GM12878 (cell line): ENCODE data around the gene SH2B3. TPM values are rescaled to one million over a fixed set of nuclear protein-coding genes. Genes with fewer than 3 reads are reported as not detected.

Experiments used
- CHD2 ChIP-seq: IDR thresholded peaks from 2 replicates; pipeline ENCODE4 v1.6.1; 2011; ENCODE audit warnings: low read depth, low read length, improper control_type of control experiment, borderline replicate concordance
- CREB1 ChIP-seq: IDR thresholded peaks from 2 replicates; pipeline ENCODE4 v1.6.1; 2012; ENCODE audit warnings: low read depth, mild to moderate bottlenecking, inconsistent platforms
- E2F4 ChIP-seq: IDR thresholded peaks from 2 replicates; pipeline ENCODE4 v1.6.1; 2012; ENCODE audit warnings: low read depth, low read length, improper control_type of control experiment
- E4F1 ChIP-seq: fragments of 450-650 bp; IDR thresholded peaks from 2 replicates; pipeline ENCODE4 v1.6.1; 2018; ENCODE audit warnings: borderline replicate concordance, mild to moderate bottlenecking; ENCODE audit not compliant: partially characterized antibody
- EED ChIP-seq: sonication (generic); IDR thresholded peaks from 2 replicates; pipeline ENCODE4 v1.6.1; 2016; ENCODE audit warnings: antibody characterized with exemption, low read depth
- HDAC2 ChIP-seq: fragments of 200-600 bp; sonication (generic); IDR thresholded peaks from 2 replicates; pipeline ENCODE4 v1.6.1; 2017
- HDAC6 ChIP-seq: fragments of 200-600 bp; sonication (generic); IDR thresholded peaks from one replicate; pipeline ENCODE4 v1.8.0; 2017; ENCODE audit warnings: antibody characterized with exemption; ENCODE audit not compliant: unreplicated experiment
- IRF4 ChIP-seq: IDR thresholded peaks from 2 replicates; pipeline ENCODE4 v1.6.1; 2011; ENCODE audit warnings: low read depth, low read length
- JUNB ChIP-seq: IDR thresholded peaks from 2 replicates; pipeline ENCODE4 v1.6.1; 2016; ENCODE audit warnings: antibody characterized with exemption, mild to moderate bottlenecking
- KLF5 ChIP-seq: fragments of 450-650 bp; IDR thresholded peaks from 2 replicates; pipeline ENCODE4 v1.6.1; 2014; ENCODE audit warnings: mild to moderate bottlenecking; ENCODE audit not compliant: partially characterized antibody
- LARP7 ChIP-seq: fragments of 450-650 bp; IDR thresholded peaks from 2 replicates; pipeline ENCODE4 v1.6.1; 2017; ENCODE audit warnings: mild to moderate bottlenecking
- MYB ChIP-seq: fragments of 150-350 bp; IDR thresholded peaks from 2 replicates; pipeline ENCODE4 v1.6.1; 2014; ENCODE audit warnings: mild to moderate bottlenecking, low read depth, low read length, borderline replicate concordance
- NFIC ChIP-seq: IDR thresholded peaks from 2 replicates; pipeline ENCODE4 v1.6.1; 2012; ENCODE audit warnings: low read depth, mild to moderate bottlenecking, inconsistent platforms, low read length, moderate library complexity
- NFYB ChIP-seq: IDR thresholded peaks from 2 replicates; pipeline ENCODE4 v1.6.1; 2011; ENCODE audit warnings: low read depth, mild to moderate bottlenecking, low read length, improper control_type of control experiment, moderate library complexity; ENCODE audit not compliant: insufficient read depth
- NR2F1 ChIP-seq: fragments of 450-650 bp; conservative IDR thresholded peaks from 2 replicates; pipeline ENCODE4 v1.6.1; 2017; ENCODE audit warnings: mild to moderate bottlenecking
- PAX8 ChIP-seq: fragments of 450-650 bp; IDR thresholded peaks from 2 replicates; pipeline ENCODE4 v1.6.1; 2017; ENCODE audit warnings: mild to moderate bottlenecking, moderate library complexity
- POLR2AphosphoS5 ChIP-seq: IDR thresholded peaks from 2 replicates; pipeline ENCODE4 v1.6.1; 2011; ENCODE audit warnings: mild to moderate bottlenecking, low read length, inconsistent platforms
- POU2F2 ChIP-seq: IDR thresholded peaks from 3 replicates; pipeline ENCODE4 v1.6.1; 2011; ENCODE audit warnings: low read depth, mild to moderate bottlenecking, low read length, borderline replicate concordance
- RCOR1 ChIP-seq: conservative IDR thresholded peaks from 2 replicates; pipeline ENCODE4 v1.6.1; 2012; ENCODE audit warnings: low read depth, low read length, improper control_type of control experiment
- RELA ChIP-seq: fragments of 450-650 bp; IDR thresholded peaks from 2 replicates; pipeline ENCODE4 v1.8.0; 2014; ENCODE audit warnings: borderline replicate concordance; ENCODE audit not compliant: partially characterized antibody
- SMAD1 ChIP-seq: fragments of 450-650 bp; IDR thresholded peaks from 2 replicates; pipeline ENCODE4 v1.6.1; 2018; ENCODE audit warnings: mild to moderate bottlenecking, low read depth; ENCODE audit not compliant: partially characterized antibody
- YY1 ChIP-seq: IDR thresholded peaks from 2 replicates; pipeline ENCODE4 v1.6.1; 2011; ENCODE audit warnings: low read depth, mild to moderate bottlenecking, low read length
- ZNF592 ChIP-seq: fragments of 450-650 bp; IDR thresholded peaks from 2 replicates; pipeline ENCODE4 v1.6.1; 2017; ENCODE audit warnings: mild to moderate bottlenecking, moderate library complexity
- ZZZ3 ChIP-seq: IDR thresholded peaks from 2 replicates; pipeline ENCODE4 v1.6.1; 2011; ENCODE audit warnings: low read depth; ENCODE audit not compliant: control insufficient read depth, insufficient read length
- polyA plus RNA-seq, 11 experiments: library from polyadenylated mRNA; depleted of rRNA in 4 of 11; unstranded in 6 of 11; stranded (reverse) in 5 of 11; fragments of >200 nt; fragmentation: Nextera tagmentation in 4 of 11; fragmentation: Illumina TruSeq in 1 of 11; extraction: Ambion mirVana in 4 of 11; extraction: Trizol in 1 of 11; gene quantifications; 1 replicate in 1 of 11; 2 replicates in 10 of 11; pipeline versions ENCODE4 v1.2.1 to v1.2.3, GENCODE V29; 2011 to 2016; ENCODE audit warnings: inconsistent platforms in 2 of 11, missing spikeins in 2 of 11, low read depth in 1 of 11
- total RNA-seq, 4 experiments: library from RNA; depleted of rRNA in 3 of 4; stranded (reverse); fragments of >200 nt in 3 of 4; fragmentation: Illumina TruSeq in 1 of 4; extraction: Trizol in 1 of 4; gene quantifications; 2 replicates each; pipeline versions ENCODE4 v1.2.1 to v1.2.3, GENCODE V29; 2013 to 2021

SH2B3 gene
- total and polyA plus RNA-seq, 10 of the 15 experiments (the other 5 are each of a cell fraction or from before 2014, with no cell fraction given): 5.8 to 46.4 (median 23.3) TPM

- TF ChIP-seq SMAD1 (no peak), ZNF592 (no peak), JUNB (no peak), E2F4 (no peak), NFYB (no peak), CREB1 (no peak), RCOR1 (no peak), IRF4 (no peak), MYB (no peak), KLF5 (peak; percentile 10), LARP7 (no peak), E4F1 (no peak), PAX8 (no peak), CHD2 (peak; percentile 60; the same call in 1 of the 2 replicates), HDAC6 (no peak), RELA (peak; percentile 93), YY1 (peak; percentile 59), EED (peak; percentile 66), ZZZ3 (no peak), POLR2AphosphoS5 (peak; percentile 23; the same call in 1 of the 2 replicates), NFIC (no peak), NR2F1 (peak; percentile 89), POU2F2 (peak; percentile 11; the same call in 1 of the 3 replicates), HDAC2 (no peak)
These were observed 1.2 kb upstream of the SH2B3 start (continued) for GRCh38 chr12:111404362-111405148.
